Suprapubic skin (tissue), 4 donors: ENCODE data around the gene CYP2C18. TPM values are rescaled to one million over a fixed set of nuclear protein-coding genes. Genes with fewer than 3 reads are reported as not detected.
"Not testable (repeated sequence)": the region's sequence is repeated elsewhere in the genome, so short reads cannot be mapped to it uniquely, and the experiment has no call there.

ENCODE experiments used
- DNase-seq, 2 donors: peaks; one replicate each; pipeline ENCODE4 v3.0.0-alpha.2; 2019; ENCODE audit warnings: low spot score in 2 of 2
- H3K27ac ChIP-seq: fragments of 200-600 bp; sonication (generic); one replicate; pipeline ENCODE4 v1.5.1; 2019
- H3K27me3 ChIP-seq: fragments of 200-600 bp; sonication (generic); one replicate; pipeline ENCODE4 v1.5.1; 2019
- H3K36me3 ChIP-seq: fragments of 200-600 bp; sonication (generic); one replicate; pipeline ENCODE4 v1.5.1; 2019
- H3K4me1 ChIP-seq: fragments of 200-600 bp; sonication (generic); one replicate; pipeline ENCODE4 v1.5.1; 2019
- H3K4me3 ChIP-seq: fragments of 200-600 bp; sonication (generic); one replicate; pipeline ENCODE4 v1.5.1; 2019; ENCODE audit warnings: mild to moderate bottlenecking
- H3K9me3 ChIP-seq: fragments of 200-600 bp; sonication (generic); one replicate; pipeline ENCODE4 v1.5.1; 2019
- CTCF ChIP-seq, 2 donors: fragments of 200-600 bp in 1 of 2; fragments of 450-650 bp in 1 of 2; sonication (generic) in 1 of 2; IDR thresholded peaks; one replicate each; pipeline ENCODE4 v1.5.1; 2016 to 2019; ENCODE audit warnings: antibody characterized with exemption in 2 of 2, mild to moderate bottlenecking in 1 of 2, moderate library complexity in 1 of 2
- EP300 ChIP-seq: sonication (generic); formaldehyde crosslinking; IDR thresholded peaks from one replicate; pipeline ENCODE4 v1.6.1; 2017; ENCODE audit warnings: antibody characterized with exemption
- POLR2A ChIP-seq, 2 donors: fragments of 450-650 bp; IDR thresholded peaks; one replicate each; pipeline ENCODE4 v1.6.1; 2017; ENCODE audit warnings: antibody characterized with exemption in 2 of 2, mild to moderate bottlenecking in 2 of 2, moderate library complexity in 2 of 2
- POLR2AphosphoS5 ChIP-seq, 3 donors: sonication (generic); formaldehyde crosslinking; IDR thresholded peaks; one replicate each; pipeline ENCODE4 v1.6.1; 2017; ENCODE audit warnings: antibody characterized with exemption in 3 of 3
- WGBS: methylation state at CpG from one replicate; pipeline ENCODE4 v1.1.5; 2018; 5-methylcytosine and 5-hydroxymethylcytosine counted together
- total RNA-seq, 4 donors: library from RNA; depleted of rRNA; stranded (reverse); fragments of >200 nt; gene quantifications; one replicate each; pipeline ENCODE4 v1.1.0, GENCODE V29; 2016

Gene CYP2C18
- total RNA-seq, 4 donors from 2014 or later = 6.4 to 15.2 (median 11.1) TPM

GRCh38 chr10:94747838-94748237, 64.3 kb downstream of the CYP2C18 start:
- no peak for DNase-seq
- no peak overlapping the region for H3K4me3 ChIP-seq
- H3K27me3 ChIP-seq = no peaks in the 10 kb centered on the region
- H3K36me3 ChIP-seq = no peaks in the 10 kb centered on the region
- no peak overlapping the region for H3K27ac ChIP-seq
- 78% methylated on average over 4 of the region's 4 CpGs for WGBS
- H3K9me3 ChIP-seq = no peaks in the 10 kb centered on the region
- H3K4me1 ChIP-seq = no peaks in the 10 kb centered on the region
- no peak for TF ChIP-seq POLR2A (IDR thresholded peaks at IDR 0.05)
- TF ChIP-seq CTCF (IDR thresholded peaks at IDR 0.05) = no peak
- TF ChIP-seq POLR2AphosphoS5 (IDR thresholded peaks at IDR 0.05) = no peak

DNA sequence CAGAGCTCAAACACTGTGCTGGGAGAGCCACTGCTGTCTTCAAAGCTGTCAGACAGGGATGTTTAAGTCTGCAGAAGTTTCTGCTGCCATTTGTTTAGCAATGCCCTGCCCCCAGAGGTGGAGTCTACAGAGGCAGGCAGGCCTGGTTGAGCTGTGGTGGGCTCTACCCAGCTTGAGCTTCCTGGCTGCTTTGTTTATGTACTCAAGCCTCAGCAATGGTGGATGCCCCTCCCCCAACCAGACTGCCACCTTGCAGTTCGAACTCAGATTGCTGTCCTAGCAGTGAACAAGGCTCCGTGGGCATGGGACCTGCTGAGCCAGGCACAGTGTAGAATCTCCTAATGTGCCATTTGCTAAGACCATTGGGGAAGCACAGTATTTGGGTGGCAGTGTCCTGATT, 74.4 kb downstream of the CYP2C18 start:
- TF ChIP-seq EP300 = no peak
- no peak for TF ChIP-seq POLR2AphosphoS5 (IDR thresholded peaks at IDR 0.05)
- no peak for TF ChIP-seq POLR2A (IDR thresholded peaks at IDR 0.05)
- TF ChIP-seq CTCF (IDR thresholded peaks at IDR 0.05) = no peak
- WGBS = 83% methylated on average over 1 of the region's 2 CpGs

DNA sequence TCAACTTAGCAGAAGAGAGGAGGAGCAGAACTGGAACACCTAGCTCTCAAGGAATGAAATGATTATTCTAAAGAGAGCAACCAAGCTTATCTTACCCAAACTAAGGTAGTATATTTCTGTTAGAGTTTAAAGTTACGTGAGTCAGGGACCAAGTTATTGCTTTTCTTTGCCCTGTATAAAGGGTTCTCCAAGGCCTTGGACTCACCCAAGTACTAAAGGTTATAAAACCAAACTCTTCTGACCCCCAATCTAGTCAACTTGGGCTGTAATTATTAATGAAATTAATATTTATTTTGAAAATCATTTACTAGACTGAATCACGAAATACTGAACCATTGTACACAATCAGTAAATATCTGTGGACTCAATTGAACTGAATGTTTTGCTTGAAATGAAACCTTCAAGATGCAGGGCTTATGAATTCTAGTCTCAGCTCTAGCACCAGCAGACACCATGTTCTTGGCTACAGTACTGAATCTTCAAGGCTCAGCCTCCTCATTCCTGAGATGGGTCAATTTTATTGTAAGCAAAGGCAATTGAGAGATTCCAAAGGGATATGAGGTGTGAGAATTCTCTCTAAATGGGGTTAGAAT, 77.2 kb downstream of the CYP2C18 start:
- H3K4me3 ChIP-seq = no peak overlapping the region
- no peak for DNase-seq
- H3K27me3 ChIP-seq = no peaks in the 10 kb centered on the region
- WGBS = 74% methylated on average over 2 of the region's 2 CpGs
- TF ChIP-seq EP300 (no peak), CTCF (IDR thresholded peaks at IDR 0.05) (no peak), POLR2A (IDR thresholded peaks at IDR 0.05) (no peak), POLR2AphosphoS5 (IDR thresholded peaks at IDR 0.05) (no peak)
- no peaks in the 10 kb centered on the region for H3K36me3 ChIP-seq
- H3K4me1 ChIP-seq = no peaks in the 10 kb centered on the region
- H3K9me3 ChIP-seq = no peaks in the 10 kb centered on the region
- H3K27ac ChIP-seq = no peak overlapping the region

More for the DNA sequence above, 74.4 kb downstream of the CYP2C18 start:
- Histone ChIP-seq H3K36me3 (no peaks in the 10 kb centered on the region), H3K27me3 (no peaks in the 10 kb centered on the region), H3K4me1 (no peaks in the 10 kb centered on the region), H3K4me3 (no peak overlapping the region), H3K9me3 (no peaks in the 10 kb centered on the region), H3K27ac (no peak overlapping the region)
- DNase-seq = no peak

GRCh38 chr10:94762393-94762792, 78.9 kb downstream of the CYP2C18 start, which contains the start of gene CYP2C19:
Gene CYP2C19 (plus strand): TSS chr10:94762681. CDS start chr10:94762706, 25 bp downstream.
- Histone ChIP-seq H3K9me3 (no peaks in the 10 kb centered on the region), H3K36me3 (no peaks in the 10 kb centered on the region), H3K4me1 (no peaks in the 10 kb centered on the region), H3K27me3 (no peaks in the 10 kb centered on the region), H3K4me3 (no peak within 1 kb of the TSS), H3K27ac (no peak within 1 kb of the TSS)
- WGBS = 78% methylated on average over 3 of the region's 3 CpGs
- TF ChIP-seq CTCF (IDR thresholded peaks at IDR 0.05) (no peak), POLR2AphosphoS5 (IDR thresholded peaks at IDR 0.05) (no peak), POLR2A (IDR thresholded peaks at IDR 0.05) (no peak), EP300 (no peak)
- no peak for DNase-seq

GRCh38 chr10:94775425-94775824, 91.9 kb downstream of the CYP2C18 start:
- not testable (repeated sequence) for H3K4me1 ChIP-seq, H3K27me3 ChIP-seq, H3K4me3 ChIP-seq, H3K36me3 ChIP-seq, H3K9me3 ChIP-seq, DNase-seq, H3K27ac ChIP-seq
- 95% methylated on average over 6 of the region's 6 CpGs for WGBS
